Frontal cortex (tissue), 4 donors: ENCODE measurements around the gene UCK1. TPM values are rescaled to one million over a fixed set of nuclear protein-coding genes. Genes with fewer than 3 reads are reported as not detected.
"Not testable (repeated sequence)": the region's sequence is repeated elsewhere in the genome, so short reads cannot be mapped to it uniquely, and the experiment has no call there.

ENCODE experiments used
- DNase-seq, 2 donors: peaks; one replicate each; pipeline ENCODE4 v3.0.0; 2012; ENCODE audit warnings: low spot score in 2 of 2
- FAIRE-seq: peaks from 2 replicates; lab custom pipeline; 2012; peaks lifted over from hg19 to GRCh38; lab: Jason Lieb, UNC
- total RNA-seq: library from RNA; depleted of rRNA; stranded (reverse); fragments of >200 nt; gene quantifications from one replicate; pipeline ENCODE4 v1.2.3, GENCODE V29; 2014
- donor health status: control.
- donor health status: control.
- donor health status: control.

The UCK1 gene
- total RNA-seq, 1 donor from 2014 or later, result 15.5 TPM

DNA sequence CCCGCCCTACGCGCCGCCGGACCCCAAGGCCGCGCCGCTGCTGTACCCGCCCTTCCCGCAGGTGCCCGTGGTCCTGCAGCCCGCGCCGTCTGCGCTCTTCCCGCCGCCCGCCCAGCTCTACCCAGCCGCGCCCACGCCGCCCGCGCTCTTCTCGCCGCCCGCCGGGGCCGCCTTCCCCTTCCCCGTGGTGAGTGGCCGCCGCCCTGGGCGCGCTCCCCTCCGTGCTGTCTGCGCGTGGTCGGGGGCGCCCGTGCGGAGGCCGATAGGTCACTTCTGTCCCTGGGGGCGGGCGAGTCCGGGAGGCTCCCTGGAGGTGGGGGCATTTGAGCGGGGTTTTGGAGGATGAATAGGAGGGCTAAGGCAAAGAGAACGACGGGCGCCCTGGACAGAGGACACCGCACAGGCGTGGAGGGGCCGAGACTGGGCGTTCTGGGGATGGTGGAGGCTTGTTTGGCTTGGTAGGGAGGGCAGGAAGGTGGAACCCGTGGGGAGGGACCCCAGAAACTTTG, 23.8 kb upstream of the UCK1 start:
- FAIRE-seq (no peak), DNase-seq (no peak)

DNA sequence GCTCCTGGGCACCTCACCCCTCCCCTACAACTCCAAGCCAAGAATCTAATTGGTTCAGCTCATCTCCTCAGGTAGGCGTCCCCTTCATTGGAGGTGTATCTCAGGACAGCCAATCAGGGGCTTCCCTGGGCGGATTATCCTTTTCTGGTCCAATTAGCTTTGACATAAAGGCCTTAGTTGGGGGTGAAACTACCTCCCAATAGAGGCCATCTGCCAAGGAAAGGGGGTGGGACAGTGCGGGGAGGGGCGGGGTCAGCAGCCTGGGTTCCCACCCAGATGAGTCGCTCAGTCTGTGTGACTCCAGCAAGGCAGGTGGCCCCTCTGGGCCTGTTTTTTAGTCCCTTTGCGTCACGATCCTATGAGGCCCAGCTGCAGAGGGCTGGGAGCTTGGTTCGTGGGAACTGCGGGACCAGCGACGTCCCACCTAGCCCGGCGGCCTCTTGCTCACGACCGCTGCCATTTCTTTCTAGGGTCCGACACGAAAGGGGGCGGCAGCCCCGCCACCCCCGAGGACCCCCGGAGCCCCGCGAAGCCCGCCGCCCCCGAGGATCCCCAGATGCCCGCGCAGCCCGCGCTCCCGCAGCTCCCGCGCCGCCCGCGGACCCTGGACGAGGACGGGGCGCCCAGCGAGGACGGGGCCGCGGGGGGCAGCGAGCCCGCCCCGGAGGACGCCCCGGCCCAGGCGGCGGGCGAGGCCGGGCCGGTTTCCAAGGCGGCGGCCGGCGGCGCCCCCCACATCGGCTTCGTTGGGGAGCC, 23.2 kb upstream of the UCK1 start:
- DNase-seq (no peak), FAIRE-seq (no peak)

GRCh38 chr9:131552030-131552429, 21.0 kb upstream of the UCK1 start:
- DNase-seq, result no peak
- no peak for FAIRE-seq

GRCh38 chr9:131550465-131550864, 19.4 kb upstream of the UCK1 start:
- DNase-seq, FAIRE-seq: not testable (repeated sequence)

DNA sequence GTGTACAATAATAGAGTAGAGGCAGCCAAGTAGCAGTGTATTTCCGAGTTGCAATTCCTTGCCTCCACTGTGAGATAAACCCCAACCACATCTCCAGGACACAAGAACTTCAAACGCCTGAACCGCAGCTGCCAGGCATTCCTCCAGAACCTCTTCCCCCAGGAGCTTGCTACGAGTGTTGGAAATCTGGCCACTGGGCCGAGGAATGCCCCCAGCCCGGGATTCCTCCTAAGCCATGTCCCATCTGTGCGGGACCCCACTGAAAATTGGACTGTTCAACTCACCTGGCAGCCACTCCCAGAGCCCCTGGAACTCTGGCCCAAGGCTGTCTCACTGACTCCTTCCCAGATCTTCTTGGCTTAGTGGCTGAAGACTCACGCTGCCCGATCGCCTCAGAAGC, 18.1 kb upstream of the UCK1 start:
- not testable (repeated sequence) for FAIRE-seq, DNase-seq

DNA sequence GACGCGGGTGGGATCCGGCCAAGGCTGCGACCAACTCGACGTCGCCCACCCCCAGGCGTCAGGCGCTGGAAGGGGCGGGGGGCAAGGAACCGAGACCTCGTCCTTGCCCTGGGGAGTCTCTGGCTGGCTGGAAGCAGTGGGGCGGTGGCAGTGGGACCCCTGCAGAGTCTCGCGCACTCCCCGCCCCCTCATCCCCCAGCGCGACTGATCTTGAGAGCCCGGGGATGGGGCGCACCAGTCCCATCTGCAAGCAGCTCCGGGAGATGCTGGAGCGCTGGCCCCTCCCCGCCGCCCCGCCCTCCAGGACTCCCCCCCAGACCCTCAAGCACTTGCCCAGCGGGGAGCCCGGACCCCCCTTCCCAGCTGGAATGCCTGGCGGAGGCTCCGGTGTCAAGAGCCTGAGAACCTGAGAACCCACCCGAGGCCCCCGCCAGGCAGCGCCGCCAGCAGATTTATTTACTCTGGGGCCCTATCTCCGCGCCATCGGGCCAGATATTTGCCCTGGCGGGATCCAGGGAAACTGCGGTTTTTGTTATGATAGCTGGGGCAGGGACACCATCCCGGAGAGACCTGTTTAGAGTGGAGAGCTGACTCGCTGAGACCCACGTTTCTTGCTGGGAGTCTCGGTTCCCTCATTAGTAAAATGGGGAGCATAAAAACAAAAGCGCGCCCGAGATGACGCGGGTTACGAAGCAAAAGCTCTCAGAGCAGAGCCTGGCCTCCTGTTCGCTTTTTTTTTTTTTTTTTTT, 15.4 kb upstream of the UCK1 start:
- DNase-seq (no peak), FAIRE-seq (no peak)

- DNase-seq (no peak), FAIRE-seq (no peak)
Observed at GRCh38 chr9:131545786-131546335, 14.8 kb upstream of the UCK1 start.

DNA sequence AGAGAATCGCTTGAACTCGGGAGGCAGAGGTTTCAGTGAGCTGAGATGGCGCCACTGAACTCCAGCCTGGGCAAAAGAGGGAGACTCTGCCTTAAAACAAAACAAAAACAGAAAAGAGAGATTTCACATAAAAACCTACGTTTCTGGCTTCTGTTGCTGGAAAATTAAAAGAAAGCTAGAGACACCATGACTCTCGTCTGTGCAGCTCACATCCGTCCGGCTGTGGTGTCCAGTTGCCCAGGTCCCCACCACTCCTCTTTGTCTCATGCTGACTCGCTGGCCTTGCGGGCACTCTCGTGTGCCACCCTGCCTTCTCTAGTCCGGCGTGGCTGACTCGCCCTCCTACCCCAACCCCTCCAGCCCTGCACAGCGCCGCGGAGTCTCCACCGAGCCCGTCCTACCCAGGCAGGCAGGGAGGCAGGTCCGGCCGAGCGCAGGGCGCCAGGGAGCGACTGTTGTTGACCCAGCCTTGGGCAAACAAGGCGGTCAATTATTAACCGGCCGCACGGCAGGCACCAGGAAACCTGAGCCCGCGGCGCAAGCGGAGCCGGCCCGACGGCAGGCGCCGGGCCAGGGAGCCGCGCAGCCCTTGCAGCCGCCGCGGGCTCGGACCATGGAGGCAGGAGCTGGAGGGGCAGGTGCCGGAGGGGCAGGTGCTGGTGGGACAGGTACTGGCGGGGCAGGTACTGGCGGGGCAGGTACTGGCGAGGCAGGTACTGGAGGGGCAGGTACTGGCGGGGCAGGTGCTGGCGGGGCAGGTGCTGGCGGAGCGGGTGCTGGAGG, 14.1 kb upstream of the UCK1 start, which contains the start of gene PRRT1B:
Gene PRRT1B, plus strand, starts transcription at position 521 of the 783 bp plus-strand sequence. Its CDS starts 93 bp downstream, at position 614.
- FAIRE-seq (no peak), DNase-seq (no peak)

DNA sequence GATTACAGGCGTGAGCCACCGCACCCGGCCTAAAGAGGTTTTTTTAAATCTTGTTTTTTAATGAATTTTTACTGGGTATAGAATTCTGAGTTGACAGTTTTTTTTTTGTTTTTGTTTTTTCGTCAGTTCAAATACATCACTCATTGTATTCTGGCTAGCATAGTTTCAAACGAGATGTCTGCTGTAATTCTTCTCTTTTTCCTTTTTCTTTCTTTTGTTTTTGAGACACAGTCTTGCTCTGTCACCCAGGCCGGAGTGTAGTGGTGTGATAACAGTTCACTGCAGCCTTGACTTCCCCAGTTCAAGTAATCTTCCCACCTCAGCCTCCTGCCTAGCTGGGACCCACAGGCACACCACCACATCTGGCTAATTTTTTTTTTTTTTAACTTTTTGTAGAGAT, 12.1 kb upstream of the UCK1 start:
- no peak for FAIRE-seq

DNA sequence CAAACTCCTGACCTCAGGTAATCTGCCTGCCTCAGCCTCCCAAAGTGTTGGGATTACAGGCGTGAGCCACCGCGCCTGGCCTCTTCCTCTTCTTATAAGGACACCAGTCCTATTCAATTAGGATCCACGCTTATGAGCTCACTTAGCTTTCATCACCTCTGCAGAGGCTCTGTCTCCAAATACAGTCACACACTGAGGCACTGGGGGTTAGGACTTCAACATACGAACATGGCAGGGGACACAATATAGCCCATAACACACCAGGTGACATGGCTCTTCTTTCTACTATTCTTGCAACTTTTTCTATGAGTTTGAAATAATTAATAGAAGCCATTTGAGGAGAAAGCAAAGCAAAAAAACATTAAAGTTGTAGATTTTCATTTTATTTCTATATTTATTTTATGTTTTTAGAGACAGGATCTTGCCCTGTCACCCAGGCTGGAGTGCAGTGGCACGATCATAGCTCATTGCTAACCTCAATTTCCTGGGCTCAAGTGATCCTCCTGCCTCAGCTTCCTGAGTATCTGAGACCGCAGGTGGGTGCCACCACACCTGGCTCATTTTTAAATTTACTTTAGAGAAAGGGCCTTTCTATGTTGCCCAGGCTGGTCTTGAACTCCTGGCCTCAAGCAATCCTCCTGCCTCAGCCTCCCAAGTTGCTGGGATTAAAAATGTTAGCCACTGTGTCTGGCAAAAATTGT, 8.3 kb upstream of the UCK1 start:
- no peak for DNase-seq
- FAIRE-seq, result no peak

More for the DNA sequence above, 12.1 kb upstream of the UCK1 start:
- DNase-seq, result no peak

GRCh38 chr9:131537946-131538345, 6.9 kb upstream of the UCK1 start:
- DNase-seq (no peak), FAIRE-seq (no peak)

DNA sequence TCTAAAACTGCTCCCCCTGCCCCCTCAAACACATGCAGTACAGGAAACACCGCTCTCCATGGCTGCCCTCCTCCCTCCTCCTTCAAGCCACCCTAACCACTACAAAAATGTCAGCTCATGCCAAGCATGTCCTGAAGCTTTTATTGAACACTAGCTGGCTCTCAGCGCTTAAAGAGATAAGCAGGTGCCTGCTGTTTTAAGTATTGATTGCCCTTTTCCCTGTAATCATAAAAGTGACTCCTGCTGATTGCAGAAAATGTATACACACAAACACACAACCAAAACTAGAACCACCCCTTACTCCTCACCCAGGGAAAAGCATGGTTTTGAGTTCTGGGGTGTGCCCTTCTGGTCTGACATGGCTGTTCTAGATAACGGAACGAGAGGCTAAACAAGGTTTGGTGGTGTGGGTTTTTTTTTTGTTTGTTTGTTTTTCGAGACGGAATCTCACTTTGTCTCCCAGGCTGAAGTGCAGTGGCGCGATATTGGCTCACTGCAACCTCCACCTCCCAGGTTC, 3.7 kb upstream of the UCK1 start:
- FAIRE-seq, result no peak
- DNase-seq, result no peak

DNA sequence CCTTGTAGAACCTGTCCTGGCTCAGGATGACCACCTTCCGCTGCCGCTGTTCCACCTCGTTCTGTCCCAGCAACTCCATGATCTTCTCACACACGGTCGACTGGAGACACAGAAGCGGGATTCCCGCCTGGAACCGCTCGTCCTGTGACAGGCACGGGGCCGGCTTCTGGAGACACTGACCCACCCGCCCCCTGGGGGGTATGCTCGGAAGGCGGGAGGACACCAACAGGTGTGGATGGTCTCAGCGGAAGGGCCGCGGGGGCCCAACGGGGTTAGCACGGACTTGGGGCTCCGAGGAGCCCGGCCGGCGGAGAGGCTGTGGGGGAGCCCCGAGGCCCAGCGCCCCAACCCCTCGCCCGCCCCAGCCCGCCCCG, 530 bp downstream of the UCK1 start:
- DNase-seq, result no peak
- FAIRE-seq, result no peak

GRCh38 chr9:131529597-131530545, 1.2 kb downstream of the UCK1 start:
- peak in 1 of 2 donors; percentile 14 for DNase-seq
- FAIRE-seq, result no peak

GRCh38 chr9:131528886-131529505, 2.1 kb downstream of the UCK1 start:
- FAIRE-seq (no peak), DNase-seq (no peak)

GRCh38 chr9:131528186-131528585, 2.9 kb downstream of the UCK1 start:
- FAIRE-seq, result no peak
- DNase-seq, result no peak
